Measurements from ENCODE around the gene CS.
A peak's percentile ranks its signal among the peaks of the same experiment; 100 is the strongest.
"Not testable (repeated sequence)": the region's sequence is repeated elsewhere in the genome, so short reads cannot be mapped to it uniquely, and the experiment has no call there.

The CS gene

DNA sequence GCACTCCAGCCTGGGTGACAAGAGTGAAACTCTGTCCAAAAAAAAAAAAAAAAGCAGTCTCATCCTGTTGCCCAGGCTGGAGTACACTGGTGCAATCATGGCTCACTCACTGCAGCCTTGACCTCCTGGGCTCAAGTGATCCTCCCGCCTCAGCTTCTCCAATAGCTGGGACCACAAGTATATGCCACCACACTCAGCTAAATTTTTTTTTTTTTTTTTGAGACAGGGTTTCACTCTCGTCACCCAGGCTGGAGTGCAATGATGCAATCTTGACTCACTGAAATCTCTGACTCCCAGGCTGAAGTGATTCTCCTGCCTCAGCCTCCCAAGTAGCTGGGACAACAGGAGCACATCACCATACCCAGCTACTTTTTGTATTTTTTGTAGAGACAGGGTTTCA is 20.9 kb upstream of the CS start:
- no peak for DNase-seq (ENCODE audit: low spot score)

DNA sequence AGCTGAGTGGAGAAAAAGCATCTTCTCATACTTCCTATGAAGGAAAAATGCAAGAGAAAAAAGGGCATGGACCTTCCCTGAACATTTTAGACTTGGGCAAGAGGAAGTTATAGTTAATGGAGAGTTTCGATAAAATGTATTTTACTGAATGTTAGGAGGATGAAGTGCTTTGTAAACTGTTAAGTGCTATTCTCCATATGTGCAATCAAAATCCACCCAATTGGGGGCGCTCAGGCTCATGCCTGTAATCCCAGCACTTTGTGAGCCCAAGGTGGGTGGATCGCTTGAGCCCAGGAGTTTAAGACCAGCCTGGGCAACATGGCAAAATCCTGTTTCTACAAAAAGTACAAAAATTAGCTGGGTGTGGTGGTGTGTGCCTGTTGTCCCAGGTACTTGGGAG is 17.5 kb upstream of the CS start:
- DNase-seq (ENCODE audit: low spot score), result no peak

DNA sequence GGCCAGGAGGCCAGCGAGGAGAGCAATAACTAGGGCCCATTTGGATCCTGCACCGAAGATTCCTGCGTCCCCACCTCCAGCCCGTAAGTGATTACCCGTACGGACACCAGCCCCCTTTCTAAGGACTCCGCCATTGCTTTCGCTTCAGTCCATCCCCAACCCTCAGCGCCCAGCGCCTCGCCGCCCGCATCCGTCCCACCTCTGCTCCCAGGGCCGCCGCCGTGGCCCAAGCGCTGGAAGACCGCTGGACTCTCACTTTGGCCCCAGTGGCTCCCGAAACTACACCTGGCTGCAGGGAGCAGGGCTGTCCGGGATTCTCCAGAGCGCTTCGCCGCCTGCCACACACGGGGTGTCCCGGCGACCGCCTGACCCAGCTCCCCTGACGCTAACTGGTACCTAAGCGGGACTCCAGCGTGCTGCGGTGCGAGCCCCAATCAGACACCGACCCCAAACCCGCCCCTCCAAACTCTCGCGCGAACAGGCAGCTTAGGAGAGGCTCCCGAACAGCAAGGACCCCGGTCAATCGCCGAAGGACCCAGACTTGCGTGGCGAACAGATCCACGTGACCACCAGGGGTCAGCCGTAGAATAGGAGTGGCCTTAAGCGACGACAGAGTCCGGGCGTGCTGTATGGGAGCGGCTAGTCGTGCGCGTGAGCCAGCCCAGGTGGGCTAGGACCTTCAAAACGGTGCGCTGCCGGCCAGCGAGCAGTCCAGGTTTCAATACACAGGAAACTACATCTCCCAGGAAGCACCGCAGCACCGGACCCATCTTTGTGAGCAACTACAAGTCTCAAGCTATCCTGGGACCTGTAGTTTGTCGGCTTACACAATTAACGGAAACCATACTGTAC is 15.7 kb upstream of the CS start, which contains the start of gene CNPY2:
Gene CNPY2 (minus strand): TSS at position 367 of the 852 bp plus-strand sequence. CDS start 771 bp downstream, outside the sequence.
- peak; percentile 96 for DNase-seq (ENCODE audit: low spot score)

DNA sequence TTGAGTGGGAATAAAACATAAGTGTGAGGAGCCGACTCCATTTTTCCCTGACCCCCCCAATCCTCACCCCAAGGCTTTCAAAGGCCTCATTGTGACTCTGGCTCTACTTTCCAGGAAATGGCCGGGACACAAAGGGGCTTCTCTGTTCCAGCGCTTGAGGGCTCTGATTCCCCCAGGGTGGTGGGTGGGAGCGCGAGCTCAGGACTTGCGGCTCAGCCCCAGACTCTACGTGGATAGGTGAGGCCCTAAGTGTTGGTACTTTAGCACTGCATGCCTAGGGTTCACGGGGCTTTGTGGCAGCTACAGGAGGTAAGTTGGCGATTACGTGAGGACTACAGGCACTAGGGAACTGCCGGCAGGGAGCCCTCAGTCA is 15.1 kb upstream of the CS start:
- DNase-seq (ENCODE audit: low spot score), result peak; percentile 66

DNA sequence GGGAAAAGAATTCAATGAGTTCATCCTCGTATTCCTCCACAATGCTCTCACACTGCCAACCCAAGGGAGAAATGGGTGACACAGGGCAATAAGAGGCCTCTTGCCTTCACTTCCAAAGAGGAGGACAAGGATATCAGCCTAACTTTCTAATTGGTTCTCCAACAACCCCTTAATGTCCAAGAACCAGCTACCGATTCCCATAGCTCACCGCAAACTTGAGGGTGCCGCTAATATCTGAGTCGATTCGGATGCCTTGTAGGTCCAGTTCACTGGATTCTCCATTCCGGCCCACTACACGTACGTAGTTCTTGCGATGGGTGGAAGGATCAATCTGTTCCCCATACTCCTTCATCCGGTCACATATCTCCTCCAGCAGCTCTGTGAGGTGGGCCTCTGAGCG is 10.9 kb upstream of the CS start:
- DNase-seq (ENCODE audit: low spot score), result no peak

DNA sequence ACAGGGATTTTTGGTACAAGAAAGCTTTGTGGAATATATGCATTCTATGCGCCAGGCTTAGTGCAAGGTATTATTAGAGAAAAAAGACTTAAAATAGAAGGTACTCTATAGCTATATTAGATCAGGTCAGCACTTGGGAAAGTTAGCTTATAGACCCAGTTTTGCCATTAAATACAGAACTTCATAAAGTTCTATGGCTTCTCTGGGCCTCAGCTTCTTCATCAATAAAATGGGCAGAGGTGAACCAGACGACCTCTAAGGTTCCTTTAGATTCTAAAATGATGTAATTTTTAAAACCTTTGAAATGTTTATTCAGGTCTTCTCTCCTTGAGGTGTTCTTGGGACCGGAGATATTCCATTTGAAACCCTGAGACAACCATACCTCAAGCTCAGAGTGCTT is 8.6 kb upstream of the CS start:
- DNase-seq (ENCODE audit: low spot score), result no peak

DNA sequence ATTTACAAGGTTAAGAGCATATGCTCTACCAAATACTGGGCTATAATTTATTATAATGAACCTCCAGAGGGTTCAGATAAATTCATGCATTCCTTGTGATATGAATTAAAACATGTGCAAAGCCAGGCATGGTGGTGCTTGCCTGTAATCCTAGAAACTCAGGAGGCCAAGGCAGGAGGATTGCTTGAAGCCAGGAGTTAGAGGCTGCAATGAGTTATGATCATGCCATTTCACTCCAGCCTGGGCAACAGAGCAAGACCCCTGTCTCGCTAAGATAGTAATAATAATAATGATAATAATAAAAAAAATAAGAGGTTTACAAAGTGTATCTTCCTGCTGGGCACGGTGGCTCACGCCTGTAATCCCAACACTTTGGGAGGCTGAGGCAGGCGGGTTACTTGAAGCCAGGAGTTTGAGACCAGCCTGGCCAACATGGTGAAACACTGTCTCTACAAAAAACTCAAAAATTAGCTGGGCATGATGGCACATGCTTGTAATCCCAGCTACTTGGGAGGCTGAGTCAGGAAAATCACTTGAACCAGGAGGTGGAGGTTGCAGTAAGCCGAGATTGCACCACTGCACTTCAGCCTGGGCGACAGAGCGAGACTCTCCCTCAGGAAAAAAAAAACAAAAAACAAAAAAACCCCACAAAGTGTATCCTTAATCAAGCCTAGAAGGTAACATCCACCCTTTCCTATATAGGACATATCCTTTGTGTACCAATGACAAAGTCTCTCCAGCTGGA is 7.3 kb upstream of the CS start:
- no peak for DNase-seq (ENCODE audit: low spot score)

DNA sequence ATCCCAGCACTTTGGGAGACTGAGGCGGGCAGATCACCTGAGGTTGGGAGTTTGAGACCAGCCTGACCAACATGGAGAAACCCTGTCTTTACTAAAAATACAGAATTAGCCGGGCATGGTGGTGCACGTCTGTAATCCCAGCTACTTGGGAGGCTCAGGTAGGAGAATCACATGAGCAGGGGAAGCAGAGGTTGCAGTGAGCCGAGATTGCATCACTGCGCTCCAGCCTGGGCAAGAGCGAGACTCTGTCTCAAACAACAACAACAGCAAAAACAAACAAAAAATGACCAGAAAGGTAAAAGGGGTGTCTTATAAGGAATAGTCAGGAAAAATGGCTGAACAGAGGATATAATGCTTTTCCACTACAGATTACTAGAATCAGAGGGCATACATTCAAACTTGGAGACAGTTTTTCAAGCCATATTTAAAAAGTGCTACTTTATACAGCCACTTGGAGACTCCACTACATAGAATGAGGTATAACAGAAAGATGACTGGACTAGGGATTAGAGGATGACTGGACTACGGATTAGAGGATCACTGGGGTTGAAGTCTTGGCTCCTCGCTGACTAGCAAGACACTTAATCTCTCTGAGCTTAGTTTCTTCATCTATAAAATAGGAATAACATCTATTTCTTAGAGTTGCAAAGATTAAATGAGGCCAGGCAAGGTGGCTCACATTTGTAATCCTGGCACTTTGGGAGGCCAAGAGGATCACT is 4.9 kb upstream of the CS start:
- DNase-seq (ENCODE audit: low spot score), result no peak

DNA sequence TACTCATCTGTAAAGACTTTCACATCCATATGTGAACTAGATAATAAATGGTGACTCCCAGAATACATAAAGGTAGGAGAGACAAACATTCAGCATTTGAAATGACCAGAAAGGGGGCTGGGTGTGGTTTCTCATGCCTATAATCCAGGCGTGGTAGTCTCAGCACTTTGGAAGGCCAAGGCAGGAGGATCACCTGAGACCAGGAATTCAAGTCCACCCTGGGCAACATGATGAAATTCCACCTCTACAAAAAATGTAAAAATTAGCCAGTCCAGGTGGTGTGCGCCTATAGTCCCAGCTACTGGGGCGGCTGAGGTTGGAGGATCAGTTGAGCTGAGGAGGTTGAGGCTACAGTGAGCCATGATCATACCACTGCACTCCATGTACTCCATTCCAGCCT is 4.1 kb upstream of the CS start:
- DNase-seq (ENCODE audit: low spot score), result no peak

DNA sequence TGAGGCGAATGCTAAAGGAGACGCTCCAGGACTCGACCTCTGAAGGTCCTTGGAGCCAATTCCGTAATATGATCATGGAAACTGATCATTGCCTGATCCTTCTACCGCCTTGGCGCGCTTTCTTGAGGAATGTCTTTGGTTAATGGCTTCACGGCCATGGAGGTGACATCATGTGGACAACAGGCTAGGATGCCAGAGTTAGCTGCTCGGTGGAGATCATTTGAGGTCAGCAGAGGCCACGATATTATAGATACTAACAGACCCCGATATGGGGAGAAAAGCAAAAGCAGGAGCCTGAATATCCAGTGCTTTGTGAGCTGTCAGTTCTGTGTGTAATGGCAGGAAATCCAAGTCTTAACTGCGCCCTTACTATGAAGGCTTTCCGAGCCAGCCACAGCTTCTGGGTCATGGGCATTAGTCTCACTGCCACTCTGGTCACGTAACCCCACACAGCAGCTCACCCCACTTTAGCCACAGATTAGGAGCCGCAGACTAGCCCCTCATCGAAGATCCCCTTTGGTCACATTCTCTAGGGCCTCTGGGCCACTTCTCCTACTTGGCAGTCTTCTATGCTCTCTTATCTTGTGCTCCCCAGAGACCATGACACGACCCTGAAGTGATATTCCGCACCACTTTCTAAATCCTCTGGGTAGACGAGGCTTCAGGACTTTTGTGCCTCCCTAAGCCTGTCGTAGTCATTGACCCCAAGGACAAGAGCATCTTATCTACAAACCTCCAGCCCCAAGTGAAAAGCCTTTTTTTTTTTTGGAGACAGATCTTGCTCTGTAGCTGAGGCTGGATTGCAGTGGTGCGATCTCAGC is 724 bp upstream of the CS start:
- peak; percentile 8 for DNase-seq (ENCODE audit: low spot score)

DNA sequence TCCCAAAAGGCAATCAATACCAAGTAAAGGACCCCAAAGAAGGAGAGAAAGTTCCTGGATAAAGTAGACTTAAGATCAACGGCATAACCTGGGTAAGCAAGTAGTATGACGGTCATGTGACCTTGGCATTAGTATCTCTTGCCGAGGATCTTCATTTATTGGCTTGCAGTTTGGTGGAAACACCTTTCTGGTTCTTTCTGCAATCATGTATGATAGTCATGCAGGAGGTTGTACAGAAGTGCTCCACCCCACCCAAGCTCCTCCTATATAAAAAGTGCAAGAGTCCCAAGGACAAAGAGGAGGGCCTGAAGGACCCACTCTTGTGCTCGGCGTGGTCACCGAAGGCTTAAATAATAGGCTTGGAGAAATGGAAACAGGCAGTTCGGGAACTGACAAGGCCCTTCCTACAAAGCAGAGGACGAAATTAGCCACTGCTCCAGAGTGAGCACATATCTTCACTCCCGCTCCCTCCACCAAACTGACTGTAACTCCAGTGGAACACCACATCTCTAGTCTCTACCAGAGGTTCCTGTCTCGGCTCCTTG is 750 bp downstream of the CS start:
- no peak for DNase-seq (ENCODE audit: low spot score)

DNA sequence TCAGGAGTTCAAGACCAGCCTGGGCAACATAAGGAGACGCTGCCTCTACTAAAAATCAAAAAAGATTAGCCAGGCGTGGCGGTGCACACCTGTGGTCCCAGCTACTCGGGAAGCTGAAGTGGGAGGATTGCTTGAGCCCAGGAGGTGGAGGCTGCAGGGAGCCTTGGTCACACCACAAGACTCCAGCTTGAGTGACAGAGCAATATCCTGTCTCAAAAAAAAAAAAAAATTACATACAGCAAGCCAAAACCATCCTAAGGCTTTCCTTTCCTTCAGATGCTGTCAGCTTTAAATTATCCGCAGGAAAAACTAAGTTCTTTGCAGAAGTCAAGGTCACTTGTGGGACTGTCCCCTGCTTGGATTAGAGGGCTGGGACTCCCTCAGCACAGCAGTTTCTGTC is 1.3 kb downstream of the CS start:
- no peak for DNase-seq (ENCODE audit: low spot score)

DNA sequence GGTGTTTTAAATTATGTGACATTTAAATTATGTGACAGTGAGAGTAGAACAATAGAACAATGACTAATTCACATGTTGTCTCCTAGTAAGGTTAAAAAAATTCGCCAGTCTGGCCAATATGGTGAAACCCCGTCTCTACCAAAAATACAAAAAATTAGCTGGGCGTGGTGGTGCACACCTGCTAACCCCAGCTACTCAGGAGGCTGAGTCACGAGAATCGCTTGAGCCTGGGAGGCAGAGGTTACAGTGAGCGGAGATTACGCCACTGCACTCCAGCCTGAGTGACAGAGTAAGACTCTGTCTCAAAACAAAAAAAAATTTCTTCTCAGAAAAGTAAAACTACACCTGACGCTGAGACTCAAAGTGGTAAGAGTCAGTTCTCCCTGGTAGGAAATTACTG is 2.7 kb downstream of the CS start:
- DNase-seq (ENCODE audit: low spot score), result no peak

DNA sequence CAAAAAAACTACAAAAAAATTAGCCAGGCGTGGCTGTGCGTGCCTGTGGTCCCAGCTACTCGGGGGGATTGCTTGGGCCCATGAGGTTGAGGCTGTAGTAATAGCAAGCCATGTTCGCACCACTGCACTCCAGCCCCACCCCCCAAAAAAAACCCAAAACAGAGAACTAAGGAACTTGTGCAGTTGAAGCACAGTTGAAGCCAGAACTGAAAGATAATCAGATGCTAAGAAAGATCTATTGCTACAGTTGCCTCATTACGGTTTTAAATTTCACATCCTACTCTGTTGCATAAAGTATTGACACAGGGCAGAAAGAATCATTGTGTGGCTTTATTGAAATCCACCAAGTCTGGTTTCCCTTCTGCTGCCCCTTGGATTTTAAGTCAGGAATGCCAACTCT is 3.8 kb downstream of the CS start:
- DNase-seq (ENCODE audit: low spot score), result no peak

DNA sequence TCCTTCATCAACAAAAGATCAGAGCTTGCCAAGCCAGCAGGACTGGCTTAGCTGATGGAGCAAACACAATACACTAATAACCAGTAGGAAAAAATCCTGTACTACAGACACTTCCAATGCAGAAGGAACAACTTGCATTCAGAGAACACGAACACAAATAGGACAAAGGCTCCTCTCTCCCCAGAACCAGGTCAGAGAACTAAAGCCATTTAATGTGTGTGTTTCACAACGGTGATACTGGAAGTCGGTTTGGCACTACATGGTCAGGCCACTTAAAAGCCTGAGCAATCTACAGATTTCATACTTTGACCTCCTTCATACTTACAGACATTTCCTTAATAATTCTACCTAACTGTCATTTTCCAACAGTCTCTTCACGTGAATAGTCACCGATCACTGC is 6.3 kb downstream of the CS start:
- no peak for DNase-seq (ENCODE audit: low spot score)

DNA sequence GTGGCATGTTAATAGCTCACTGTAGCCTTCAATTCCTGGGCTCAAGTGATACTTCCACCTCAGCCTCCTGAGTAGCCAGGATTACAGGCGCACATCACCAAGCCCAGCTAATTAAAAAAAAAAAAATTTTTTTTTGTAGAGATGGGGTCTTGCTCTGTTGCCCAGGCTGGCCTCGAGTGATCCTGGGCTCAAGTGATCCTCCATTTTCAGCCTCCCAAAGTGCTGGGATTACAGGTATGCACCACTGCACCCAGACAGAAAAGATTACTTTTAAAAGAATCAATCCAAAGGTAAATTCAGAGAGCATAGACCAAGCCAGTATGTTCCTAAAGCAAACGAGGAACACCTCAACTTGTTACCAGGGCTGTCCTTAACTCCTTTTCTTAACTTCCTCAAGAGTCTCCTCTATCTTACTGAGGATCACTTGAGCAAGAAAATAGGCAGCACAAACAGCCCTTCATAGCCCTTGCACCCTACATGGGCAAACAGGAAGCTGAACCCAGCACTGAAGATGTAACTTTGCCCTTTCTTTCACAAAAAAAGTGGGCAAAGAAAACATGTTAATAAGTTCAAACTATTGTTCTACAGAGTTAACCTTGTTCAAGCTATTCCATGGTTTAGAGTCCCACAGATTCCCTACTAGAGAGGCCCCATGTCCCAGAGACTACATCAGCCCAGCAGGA is 11.3 kb downstream of the CS start:
- no peak for DNase-seq (ENCODE audit: low spot score)

DNA sequence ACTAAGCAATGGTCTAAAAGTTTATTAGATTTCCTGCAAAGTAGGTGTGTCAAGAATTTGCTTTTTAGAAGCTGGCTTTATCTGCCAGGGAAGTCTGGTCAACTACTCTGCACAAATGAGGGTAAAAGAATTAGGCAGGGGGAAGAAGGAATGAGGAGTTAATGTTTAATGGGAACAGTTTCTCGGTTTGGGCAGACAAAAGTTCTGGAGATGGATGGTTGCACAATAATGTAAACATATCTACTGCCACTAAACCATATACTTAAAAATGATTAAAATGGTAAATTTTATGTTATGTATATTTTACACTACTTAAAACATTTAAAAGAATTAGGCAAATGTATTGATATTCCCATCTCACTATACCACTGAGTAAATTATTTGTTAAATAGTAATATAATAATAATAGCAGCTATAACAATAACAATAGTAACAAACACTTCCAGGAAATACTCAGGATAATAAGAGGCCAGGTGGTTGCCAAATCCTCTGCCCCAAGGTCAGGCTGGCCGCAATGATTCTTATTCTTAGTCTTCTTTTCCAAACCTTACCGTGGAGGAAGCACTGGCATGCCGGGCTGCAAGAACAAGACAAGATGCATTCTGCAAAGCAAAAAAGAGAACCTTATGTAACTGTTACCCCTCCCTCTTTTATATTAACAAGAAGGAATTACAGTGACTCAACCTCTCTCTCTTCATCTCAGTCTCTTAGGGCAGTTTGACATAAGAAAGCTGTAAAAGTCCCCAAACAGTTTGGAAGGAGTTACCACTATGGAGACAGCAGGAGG is 13.9 kb downstream of the CS start:
- DNase-seq (ENCODE audit: low spot score), result no peak

DNA sequence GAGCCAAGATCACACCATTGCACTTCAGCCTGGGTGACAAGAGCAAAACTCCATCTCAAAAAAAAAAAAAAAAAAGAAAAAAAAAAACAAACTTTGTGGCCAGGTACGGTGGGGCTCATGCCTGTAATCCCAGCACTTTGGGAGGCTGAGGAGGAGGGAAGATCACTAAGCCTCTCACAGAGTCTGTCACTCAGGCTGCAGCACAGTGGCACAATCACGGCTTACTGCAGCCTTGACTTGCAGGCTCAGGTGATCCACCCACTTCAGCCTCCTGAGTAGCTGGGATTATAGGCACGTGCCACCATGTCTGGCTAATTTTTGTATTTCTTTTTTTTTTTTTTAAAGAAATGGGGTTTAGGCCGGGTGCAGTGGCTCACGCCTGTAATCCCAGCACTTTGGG is 15.9 kb downstream of the CS start:
- not testable (repeated sequence) for DNase-seq (ENCODE audit: low spot score)

DNA sequence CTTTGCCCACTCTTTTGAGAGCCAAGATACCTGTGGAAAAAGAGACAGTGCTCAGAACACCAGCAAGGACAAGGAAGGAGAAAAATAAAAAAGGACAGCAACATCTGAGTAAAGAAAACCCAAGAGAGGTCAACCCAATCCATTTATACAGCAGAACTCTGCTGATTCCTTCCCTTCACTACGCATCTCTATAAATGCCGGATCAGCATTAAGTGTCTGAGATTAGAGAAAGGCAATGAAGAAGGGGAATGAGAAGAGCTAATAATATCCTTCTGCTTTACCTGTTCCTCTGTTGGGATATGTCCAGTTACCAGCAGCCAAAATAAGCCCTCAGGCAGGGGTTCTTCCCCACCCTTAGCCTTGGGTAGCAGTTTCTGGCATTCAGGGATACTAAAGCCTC is 17.6 kb downstream of the CS start:
- no peak for DNase-seq (ENCODE audit: low spot score)

DNA sequence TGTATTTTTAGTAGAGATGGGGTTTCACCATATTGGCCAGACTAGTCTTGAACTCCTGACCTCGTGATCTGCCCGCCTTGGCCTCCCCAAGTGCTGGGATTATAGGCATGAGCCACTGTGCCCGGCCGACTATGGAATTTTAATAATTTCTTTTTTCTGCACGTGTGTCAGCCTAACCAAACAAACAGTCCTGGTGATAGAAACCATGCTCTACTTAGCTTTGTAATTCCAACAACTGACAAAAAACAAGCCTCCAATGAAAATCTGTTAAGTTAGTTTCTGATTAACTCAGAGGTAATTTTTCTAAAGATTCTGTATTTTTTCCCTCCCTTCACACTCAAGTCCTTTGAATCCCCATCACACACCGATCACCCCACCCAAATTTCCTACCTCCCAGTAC is 18.1 kb downstream of the CS start:
- DNase-seq (ENCODE audit: low spot score), result no peak
